H1 (cell line): ENCODE results near the gene ESR1. TPM values are rescaled to one million over a fixed set of nuclear protein-coding genes. Genes with fewer than 3 reads are reported as not detected.

Source experiments
- CTCF ChIA-PET: fragments of 300-600 bp; sonication (Branson Sonifier 250); formaldehyde crosslinking; loops from one replicate; lab custom pipeline; 2021; ENCODE audit not compliant: partially characterized antibody; lab: Charles Lee
- POLR2A ChIA-PET: fragments of 300-600 bp; sonication (Branson Sonifier 250); formaldehyde crosslinking; loops from one replicate; lab custom pipeline; 2021; ENCODE audit warnings: inconsistent platforms; ENCODE audit not compliant: partially characterized antibody; lab: Charles Lee
- DNase-seq, 2 experiments: peaks; one replicate each; pipeline versions ENCODE4 v3.0.0 to v3.0.0-alpha.2; 2010 to 2022; ENCODE audit warnings: low spot score in 2 of 2, low read depth in 1 of 2, mixed read lengths in 1 of 2
- FAIRE-seq: peaks from 2 replicates; lab custom pipeline; 2011; peaks lifted over from hg19 to GRCh38; lab: Jason Lieb, UNC
- H2AFZ ChIP-seq: 2 replicates; pipeline ENCODE4 v1.8.1; 2012; ENCODE audit warnings: low read length, inconsistent platforms
- H2AK5ac ChIP-seq: 2 replicates; pipeline ENCODE4 v1.6.1; 2013; ENCODE audit warnings: low read depth, low read length
- H2BK120ac ChIP-seq: replicated peaks from 2 replicates; pipeline ENCODE3; 2013; ENCODE audit warnings: low read depth, low read length, inconsistent platforms
- H2BK12ac ChIP-seq: 2 replicates; pipeline ENCODE4 v1.6.1; 2013; ENCODE audit warnings: low read depth, low read length
- H2BK15ac ChIP-seq: 2 replicates; pipeline ENCODE4 v1.6.1; 2013; ENCODE audit warnings: low read length
- H2BK20ac ChIP-seq: 2 replicates; pipeline ENCODE4 v1.6.1; 2013; ENCODE audit warnings: low read length
- H2BK5ac ChIP-seq: 2 replicates; pipeline ENCODE4 v1.6.1; 2013; ENCODE audit warnings: low read depth, low read length
- H3K14ac ChIP-seq: 2 replicates; pipeline ENCODE4 v1.6.1; 2013; ENCODE audit warnings: inconsistent platforms; ENCODE audit not compliant: insufficient read length
- H3K18ac ChIP-seq: 2 replicates; pipeline ENCODE4 v1.6.1; 2013; ENCODE audit warnings: low read length; ENCODE audit errors: extremely low read depth
- H3K23ac ChIP-seq: 2 replicates; pipeline ENCODE4 v1.6.1; 2013; ENCODE audit warnings: inconsistent platforms; ENCODE audit not compliant: insufficient read length
- H3K23me2 ChIP-seq: 2 replicates; pipeline ENCODE4 v1.6.1; 2013; ENCODE audit warnings: low read depth, low read length
- H3K27ac ChIP-seq: 2 replicates; pipeline ENCODE4 v1.6.1; 2011; ENCODE audit warnings: low read depth, low read length, inconsistent platforms
- H3K27me3 ChIP-seq, 4 experiments: replicated peaks in 1 of 4; 1 replicate in 1 of 4; 2 replicates in 3 of 4; pipeline versions ENCODE4 v1.6.1 to v1.8.1; 2011 to 2013; ENCODE audit warnings: low read length in 3 of 4, mild to moderate bottlenecking in 3 of 4, inconsistent platforms in 2 of 4, mixed read lengths in 2 of 4, moderate library complexity in 1 of 4; ENCODE audit not compliant: control insufficient read depth in 3 of 4, insufficient read depth in 3 of 4; ENCODE audit errors: extremely low read depth in 1 of 4
- H3K36me3 ChIP-seq, 4 experiments: 2 replicates each; pipeline versions ENCODE4 v1.6.1 to v1.8.1; 2011 to 2013; ENCODE audit warnings: mild to moderate bottlenecking in 4 of 4, low read length in 3 of 4, moderate library complexity in 2 of 4, control low read depth in 1 of 4, inconsistent platforms in 1 of 4; ENCODE audit not compliant: insufficient read depth in 4 of 4, control insufficient read depth in 2 of 4
- H3K4ac ChIP-seq: replicated peaks from 2 replicates; pipeline ENCODE3; 2013; ENCODE audit warnings: low read length, low read depth, mixed read lengths, inconsistent platforms; ENCODE audit not compliant: insufficient read length
- H3K4me1 ChIP-seq, 4 experiments: replicated peaks in 1 of 4; 1 replicate in 1 of 4; 2 replicates in 3 of 4; pipeline versions ENCODE4 v1.6.1 to v1.8.1; 2011 to 2013; ENCODE audit warnings: low read length in 3 of 4, inconsistent platforms in 2 of 4, mixed read lengths in 1 of 4; ENCODE audit not compliant: insufficient read depth in 4 of 4, control insufficient read depth in 3 of 4
- H3K4me2 ChIP-seq, 2 experiments: 2 replicates each; pipeline versions ENCODE4 v1.6.1 to v1.8.1; 2011 to 2013; ENCODE audit warnings: low read depth in 2 of 2, low read length in 2 of 2, control low read depth in 1 of 2, inconsistent platforms in 1 of 2, mild to moderate bottlenecking in 1 of 2; ENCODE audit not compliant: insufficient read depth in 1 of 2
- H3K4me3 ChIP-seq, 4 experiments: fragments of 200-600, 300-600 bp in 1 of 4; sonication (generic), shearing (Covaris generic), sonication (Bioruptor Twin) in 1 of 4; 2 replicates each; pipeline versions ENCODE4 v1.5.1 to v1.8.1; 2011 to 2016; ENCODE audit warnings: low read length in 4 of 4, low read depth in 3 of 4, control low read depth in 2 of 4, inconsistent platforms in 2 of 4, mild to moderate bottlenecking in 2 of 4, mixed read lengths in 1 of 4, moderate library complexity in 1 of 4; ENCODE audit not compliant: insufficient read depth in 2 of 4; ENCODE audit errors: extremely low read depth in 1 of 4
- H3K56ac ChIP-seq: replicated peaks from 2 replicates; pipeline ENCODE3; 2013; ENCODE audit warnings: low read depth, mild to moderate bottlenecking, mixed read lengths, low read length, inconsistent platforms; ENCODE audit not compliant: insufficient read length
- H3K79me1 ChIP-seq: 2 replicates; pipeline ENCODE4 v1.6.1; 2013; ENCODE audit warnings: low read depth, low read length, control low read depth
- H3K79me2 ChIP-seq, 2 experiments: 2 replicates each; pipeline versions ENCODE4 v1.6.1 to v1.8.1; 2012 to 2013; ENCODE audit warnings: low read length in 2 of 2, mild to moderate bottlenecking in 2 of 2, inconsistent platforms in 1 of 2; ENCODE audit not compliant: insufficient read depth in 2 of 2, control insufficient read depth in 1 of 2
- H3K9ac ChIP-seq, 4 experiments: replicated peaks in 1 of 4; 1 replicate in 1 of 4; 2 replicates in 3 of 4; pipeline versions ENCODE4 v1.6.1 to v1.8.1; 2011 to 2013; ENCODE audit warnings: low read depth in 3 of 4, low read length in 3 of 4, control low read depth in 2 of 4, mild to moderate bottlenecking in 2 of 4, moderate library complexity in 2 of 4, inconsistent platforms in 1 of 4; ENCODE audit errors: extremely low read depth in 1 of 4
- H3K9me3 ChIP-seq, 2 experiments: 2 replicates each; pipeline versions ENCODE4 v1.6.1 to v1.8.1; 2012 to 2013; ENCODE audit warnings: mild to moderate bottlenecking in 2 of 2, moderate library complexity in 2 of 2, control low read depth in 1 of 2, inconsistent platforms in 1 of 2, low read depth in 1 of 2, low read length in 1 of 2, mixed read lengths in 1 of 2; ENCODE audit not compliant: insufficient read depth in 2 of 2
- H4K20me1 ChIP-seq, 2 experiments: replicated peaks in 1 of 2; 2 replicates each; pipeline versions ENCODE3 to v1.8.1; 2011 to 2013; ENCODE audit warnings: inconsistent platforms in 2 of 2, low read length in 2 of 2, mild to moderate bottlenecking in 1 of 2; ENCODE audit not compliant: insufficient read depth in 2 of 2, control insufficient read depth in 1 of 2
- H4K5ac ChIP-seq: 2 replicates; pipeline ENCODE4 v1.6.1; 2013; ENCODE audit warnings: low read length, low read depth, mixed read lengths, inconsistent platforms; ENCODE audit not compliant: insufficient read length
- H4K8ac ChIP-seq: 2 replicates; pipeline ENCODE4 v1.8.0; 2013; ENCODE audit warnings: mild to moderate bottlenecking, moderate library complexity, low read length, inconsistent platforms; ENCODE audit not compliant: insufficient read depth; ENCODE audit errors: extremely low read depth
- H4K91ac ChIP-seq: replicated peaks from 2 replicates; pipeline ENCODE3; 2013; ENCODE audit warnings: low read length, mixed read lengths, inconsistent platforms; ENCODE audit not compliant: insufficient read length
- BACH1 ChIP-seq: IDR thresholded peaks from 2 replicates; pipeline ENCODE4 v1.6.1; 2012; ENCODE audit warnings: low read length, improper control_type of control experiment
- CHD1 ChIP-seq: IDR thresholded peaks from 2 replicates; pipeline ENCODE4 v1.6.1; 2012; ENCODE audit warnings: low read depth, low read length, improper control_type of control experiment
- EZH2 ChIP-seq: fragments of 200-600 bp; sonication (generic); IDR thresholded peaks from 2 replicates; pipeline ENCODE4 v1.7.1; 2012; ENCODE audit warnings: low read depth, mild to moderate bottlenecking, moderate library complexity, low read length, inconsistent platforms; ENCODE audit not compliant: severe bottlenecking
- HDAC2 ChIP-seq, 2 experiments: fragments of 300-600 bp in 1 of 2; sonication (generic) in 1 of 2; IDR thresholded peaks; 2 replicates each; pipeline ENCODE4 v1.6.1; 2011 to 2012; ENCODE audit warnings: low read depth in 2 of 2, low read length in 2 of 2, mild to moderate bottlenecking in 2 of 2, moderate library complexity in 2 of 2, borderline replicate concordance in 1 of 2, inconsistent platforms in 1 of 2
- SP1 ChIP-seq: IDR thresholded peaks from 2 replicates; pipeline ENCODE4 v1.6.1; 2011; ENCODE audit warnings: low read depth, low read length
- WGBS, 2 experiments: shearing (Covaris generic) in 1 of 2; methylation state at CpG; one replicate each; pipeline versions ENCODE4 v1.1.6 to v1.1.7; 2013 to 2015; ENCODE audit warnings: low lambda C conversion rate in 2 of 2, mixed read lengths in 2 of 2, inconsistent platforms in 1 of 2, low coverage in 1 of 2, missing lambda C conversion rate in 1 of 2; ENCODE audit not compliant: insufficient replicate concordance in 2 of 2, insufficient coverage in 1 of 2, insufficient read length in 1 of 2; ENCODE audit errors: extremely low coverage in 1 of 2, missing lambda C conversion rate in 1 of 2; 5-methylcytosine and 5-hydroxymethylcytosine counted together
- polyA plus RNA-seq, 7 experiments: library from polyadenylated mRNA; depleted of rRNA in 3 of 7; stranded (reverse) in 5 of 7; unstranded in 2 of 7; fragments of >200 nt in 5 of 7; fragments of 200-250 nt in 2 of 7; gene quantifications; 1 replicate in 5 of 7; 2 replicates in 1 of 7; 4 replicates in 1 of 7; pipeline versions ENCODE4 v1.2.1 to v1.2.3, GENCODE V29; 2011 to 2013; ENCODE audit warnings: missing spikeins in 2 of 7, mixed read lengths in 2 of 7
- total RNA-seq: library from RNA; stranded (reverse); fragmentation: NEBNext Ultra II Directional; extraction: Animal tissue kit (Norgen Biotek cat#: 25700); gene quantifications from 2 replicates; pipeline ENCODE4 v1.2.1, GENCODE V29; 2021

ESR1 gene
- total and polyA plus RNA-seq, 2 of the 8 experiments (the other 6 are each of a cell fraction or from before 2014, with no cell fraction given): 0.03 to 0.17 TPM

DNA sequence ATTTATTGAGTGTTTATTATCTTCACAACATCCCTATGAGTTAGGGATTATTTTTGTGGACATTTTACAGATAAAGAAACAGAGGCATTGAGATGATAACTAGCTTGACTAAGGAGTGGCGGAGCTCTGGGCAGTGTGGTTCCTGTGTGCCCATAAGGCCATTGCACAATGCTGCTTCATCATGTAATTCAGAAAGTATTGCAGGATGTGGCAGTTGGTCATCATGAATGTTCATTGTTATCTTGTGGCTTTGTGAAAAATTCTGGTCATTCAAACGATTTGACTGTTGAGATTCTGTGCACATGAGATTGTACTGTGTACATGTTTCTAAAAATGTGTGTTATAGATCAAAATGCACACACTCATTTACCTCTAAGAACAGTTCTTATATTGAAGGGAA, 150.8 kb downstream of the ESR1 start:
- H2AFZ ChIP-seq: no peak overlapping the region
- no peak overlapping the region for H3K14ac ChIP-seq
- H3K4me3 ChIP-seq: no peak overlapping the region
- H2BK5ac ChIP-seq: no peak overlapping the region
- no peak overlapping the region for H3K9ac ChIP-seq
- no peak overlapping the region for H3K4me2 ChIP-seq
- POLR2A ChIA-PET: no interaction called here
- H3K27me3 ChIP-seq: no peaks in the 10 kb centered on the region
- H3K79me2 ChIP-seq: no peaks in the 10 kb centered on the region
- CTCF ChIA-PET: interaction anchor here (0.6 to 0.7 kb wide), 2 partner anchors 9 to 24 kb away, joined by 3 to 4 read pairs; no protein-coding TSS in a partner anchor
- H4K91ac ChIP-seq: no peak overlapping the region
- no peaks in the 10 kb centered on the region for H4K20me1 ChIP-seq
- H2BK20ac ChIP-seq: no peak overlapping the region
- no peak overlapping the region for H2BK12ac ChIP-seq
- no peak overlapping the region for H4K8ac ChIP-seq
- no peak overlapping the region for H4K5ac ChIP-seq
- DNase-seq: no peak
- no peak overlapping the region for H2BK15ac ChIP-seq
- H3K23ac ChIP-seq: no peak overlapping the region
- WGBS, 2 experiments: 85% methylated on average over 2 of the region's 2 CpGs; no CpG with 5 or more reads in 1 of the 2 experiments
- no peak for TF ChIP-seq BACH1
- no peak for TF ChIP-seq CHD1
- TF ChIP-seq HDAC2 (IDR thresholded peaks at IDR 0.05; ENCODE audit: borderline replicate concordance in 1 of 2, low read depth in 2 of 2, low read length in 2 of 2): no peak
- no peak for TF ChIP-seq SP1
- no peak for TF ChIP-seq EZH2
- TF ChIP-seq, all 59 proteins: peak for 0
- Histone ChIP-seq H3K79me1 (no peaks in the 10 kb centered on the region), H3K4me1 (no peaks in the 10 kb centered on the region), H3K23me2 (peaks cover 4% of the 10 kb centered on the region; the same call in 1 of the 2 replicates), H3K36me3 (no peaks in the 10 kb centered on the region), H2AK5ac (no peak overlapping the region), H2BK120ac (no peak overlapping the region), H3K9me3 (no peaks in the 10 kb centered on the region), H3K56ac (no peak overlapping the region), H3K18ac (no peak overlapping the region), H3K27ac (no peak overlapping the region), H3K4ac (no peak overlapping the region)
- FAIRE-seq: no peak
